Measurements from ENCODE around the gene PDE7B. TPM values are rescaled to one million over a fixed set of nuclear protein-coding genes. Genes with fewer than 3 reads are reported as not detected.

PDE7B gene
- total and polyA plus RNA-seq, 2 of the 8 experiments (the other 6 are each of a cell fraction or from before 2014, with no cell fraction given), result not detected

DNA sequence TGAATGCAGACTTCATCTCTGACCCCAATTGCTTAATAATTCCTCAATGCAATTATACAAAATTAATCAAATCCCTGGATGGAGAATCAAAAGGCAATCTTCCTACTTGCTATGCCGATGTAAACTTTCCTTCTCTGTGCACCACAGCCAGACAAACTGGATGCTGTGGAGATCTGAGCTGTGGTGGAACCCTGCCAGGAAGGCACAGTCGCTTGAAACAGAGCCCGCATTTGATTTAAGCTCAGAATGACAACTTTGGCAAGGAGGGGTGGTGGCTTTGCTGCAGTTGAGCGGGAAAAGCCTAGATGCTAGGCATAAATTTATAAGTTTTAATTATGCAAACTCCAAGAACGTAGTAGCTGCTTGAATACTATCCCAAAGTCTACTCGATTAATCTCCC, 207.8 kb downstream of the PDE7B start:
- Histone ChIP-seq H3K79me2 (ENCODE audit: control insufficient read depth in 1 of 2, insufficient read depth in 2 of 2, low read length in 2 of 2) (no peaks in the 10 kb centered on the region), H3K23ac (ENCODE audit: insufficient read length) (no peak overlapping the region), H4K5ac (ENCODE audit: insufficient read length, low read depth, low read length) (no peak overlapping the region), H3K18ac (ENCODE audit: extremely low read depth, low read length) (no peak overlapping the region), H3K4me3 (ENCODE audit: extremely low read depth in 1 of 4, insufficient read depth in 2 of 4, low read depth in 3 of 4, low read length in 4 of 4) (no peak overlapping the region), H3K27ac (ENCODE audit: low read depth, low read length) (no peak overlapping the region), H3K14ac (ENCODE audit: insufficient read length) (no peak overlapping the region), H3K56ac (replicated peaks; ENCODE audit: insufficient read length, low read depth, low read length) (no peak overlapping the region), H3K27me3 (replicated peaks in 1 of 4; ENCODE audit: control insufficient read depth in 3 of 4, extremely low read depth in 1 of 4, insufficient read depth in 3 of 4, low read length in 3 of 4) (peaks cover 0 to 1% (median 0%) of the 10 kb centered on the region in 4 experiments; a peak in 1 of 7 replicates), H2AFZ (ENCODE audit: low read length) (no peak overlapping the region), H3K9me3 (ENCODE audit: insufficient read depth in 2 of 2, low read depth in 1 of 2, low read length in 1 of 2) (no peaks in the 10 kb centered on the region), H2BK12ac (ENCODE audit: low read depth, low read length) (no peak overlapping the region), H2BK20ac (ENCODE audit: low read length) (no peak overlapping the region), H3K79me1 (ENCODE audit: low read depth, low read length) (no peaks in the 10 kb centered on the region), H3K4ac (replicated peaks; ENCODE audit: insufficient read length, low read depth, low read length) (no peak overlapping the region), H3K9ac (replicated peaks in 1 of 4; ENCODE audit: extremely low read depth in 1 of 4, low read depth in 3 of 4, low read length in 3 of 4) (no peak overlapping the region), H3K23me2 (ENCODE audit: low read depth, low read length) (no peaks in the 10 kb centered on the region), H3K4me1 (replicated peaks in 1 of 4; ENCODE audit: control insufficient read depth in 3 of 4, insufficient read depth in 4 of 4, low read length in 3 of 4) (no peaks in the 10 kb centered on the region), H4K8ac (ENCODE audit: extremely low read depth, insufficient read depth, low read length) (no peak overlapping the region), H2BK15ac (ENCODE audit: low read length) (no peak overlapping the region), H2BK5ac (ENCODE audit: low read depth, low read length) (no peak overlapping the region), H4K20me1 (replicated peaks in 1 of 2; ENCODE audit: control insufficient read depth in 1 of 2, insufficient read depth in 2 of 2, low read length in 2 of 2) (no peaks in the 10 kb centered on the region), H2BK120ac (replicated peaks; ENCODE audit: low read depth, low read length) (no peak overlapping the region), H2AK5ac (ENCODE audit: low read depth, low read length) (no peak overlapping the region), H3K36me3 (ENCODE audit: control insufficient read depth in 2 of 4, insufficient read depth in 4 of 4, low read length in 3 of 4) (no peaks in the 10 kb centered on the region), H4K91ac (replicated peaks; ENCODE audit: insufficient read length, low read length) (no peak overlapping the region), H3K4me2 (ENCODE audit: insufficient read depth in 1 of 2, low read depth in 2 of 2, low read length in 2 of 2) (no peak overlapping the region)
- 94% methylated on average over 6 of the region's 6 CpGs; no CpG with 5 or more reads in 1 of the 2 experiments for WGBS, 2 experiments (ENCODE audit: extremely low coverage in 1 of 2, insufficient coverage in 1 of 2, insufficient read length in 1 of 2, insufficient replicate concordance in 2 of 2, low coverage in 1 of 2, low lambda C conversion rate in 2 of 2, missing lambda C conversion rate in 1 of 2)
- DNase-seq (ENCODE audit: low read depth in 1 of 2, low spot score in 2 of 2) (no peak), FAIRE-seq (no peak)
- POLR2A ChIA-PET (ENCODE audit: partially characterized antibody), result no interaction called here
- CTCF ChIA-PET (ENCODE audit: partially characterized antibody), result interaction anchor here (1.3 kb wide), 1 partner anchor 15 kb away, joined by 4 read pairs; no protein-coding TSS in a partner anchor
- TF ChIP-seq FOSL1 (IDR thresholded peaks at IDR 0.05; ENCODE audit: insufficient read depth, low read depth, low read length) (no peak), SUZ12 (IDR thresholded peaks at IDR 0.05; ENCODE audit: low read length) (no peak), SP4 (IDR thresholded peaks at IDR 0.05; ENCODE audit: low read length) (no peak), KDM4A (IDR thresholded peaks at IDR 0.05; ENCODE audit: low read depth, low read length, severe bottlenecking) (no peak), TAF7 (optimal IDR thresholded peaks at IDR 0.05; ENCODE audit: borderline replicate concordance, low read depth, low read length) (no peak)

All from H1 (cell line).